Measurements from ENCODE around the gene KRT15. TPM values are rescaled to one million over a fixed set of nuclear protein-coding genes. Genes with fewer than 3 reads are reported as not detected.
A peak's percentile ranks its signal among the peaks of the same experiment; 100 is the strongest.

KRT15 gene
- total and polyA plus RNA-seq, 2 of the 4 experiments (the other 2 are of a cell fraction): 2.9 to 5.3 TPM

GRCh38 chr17:41563607-41564170, 45.0 kb upstream of the KRT15 start:
- H3K4me1 ChIP-seq (ENCODE audit: control insufficient read depth, insufficient read depth, low read length): no peaks in the 10 kb centered on the region
- no peak overlapping the region for H4K91ac ChIP-seq (ENCODE audit: insufficient read depth, low read depth, low read length)
- no peak overlapping the region for H2BK120ac ChIP-seq (ENCODE audit: low read depth, low read length)
- in situ Hi-C loops (cut with MboI; ENCODE audit: low sequenced_read_pairs) (no loop called here), dilution Hi-C loops (cut with HindIII; ENCODE audit: low sequenced_read_pairs, unreplicated experiment) (no loop called here), intact Hi-C loops (cut with micrococcal nuclease) (no loop called here)
- H2AFZ ChIP-seq (replicated peaks; ENCODE audit: low read length, poor library complexity): no peak overlapping the region
- no TSS peak for BruUV-seq (replicated peaks)
- ChIA-PET CTCF (interaction anchor here (2.0 kb wide), 1 partner anchor 15 kb away, joined by 8 read pairs; no protein-coding TSS in a partner anchor), POLR2A (ENCODE audit: unreplicated experiment) (no interaction called here)
- H4K5ac ChIP-seq (ENCODE audit: low read depth, low read length): no peak overlapping the region
- H4K20me1 ChIP-seq (ENCODE audit: insufficient read depth, low read length): no peaks in the 10 kb centered on the region
- no peak overlapping the region for H3K9ac ChIP-seq (ENCODE audit: low read depth, low read length)
- 0 out of 2 replicates have a peak, but pooled peaks cover 1% of the 10 kb centered on the region for H3K9me3 ChIP-seq (ENCODE audit: control insufficient read depth, insufficient read depth, low read length)
- no peak overlapping the region for H2BK5ac ChIP-seq (ENCODE audit: low read depth, low read length, poor library complexity, severe bottlenecking)
- no peak overlapping the region for H3K4me2 ChIP-seq (ENCODE audit: low read depth, low read length)
- no peaks in the 10 kb centered on the region for H3K36me3 ChIP-seq (ENCODE audit: control insufficient read depth, insufficient read depth, low read length)
- H3K27me3 ChIP-seq (ENCODE audit: control insufficient read depth, insufficient read depth, low read length): peaks cover 67% of the 10 kb centered on the region
- 14% methylated on average over 2 of the region's 3 CpGs; no CpG with 5 or more reads in 1 of the 2 experiments for whole genome bisulfite sequencing, 2 experiments (ENCODE audit: extremely low coverage in 2 of 2, insufficient read length in 1 of 2)
- H3K18ac ChIP-seq (ENCODE audit: low read depth, low read length): no peak overlapping the region
- H2AK9ac ChIP-seq (replicated peaks; ENCODE audit: low read depth, low read length, poor library complexity): no peak overlapping the region
- no peak overlapping the region for H2AK5ac ChIP-seq (ENCODE audit: low read depth, low read length)
- ATAC-seq (ENCODE audit: low read depth) (no peak), DNase-seq (no peak)
- H3K56ac ChIP-seq (ENCODE audit: extremely low read depth, insufficient read depth, low read length): no peak overlapping the region
- H3K4me3 ChIP-seq (ENCODE audit: insufficient read depth, low read depth, low read length): no peak overlapping the region
- no peak overlapping the region for H3K14ac ChIP-seq (replicated peaks; ENCODE audit: low read depth, low read length)
- no peak overlapping the region for H3K27ac ChIP-seq (ENCODE audit: insufficient read depth, low read length)
- H3K23ac ChIP-seq (ENCODE audit: low read depth, low read length): no peak overlapping the region
- no peak overlapping the region for H4K8ac ChIP-seq (ENCODE audit: low read depth in 2 of 2, low read length in 2 of 2)
- H2BK20ac ChIP-seq (ENCODE audit: low read depth, low read length): no peak overlapping the region
- TF ChIP-seq MAFK (IDR thresholded peaks at IDR 0.05; ENCODE audit: low read depth, low read length) (peak; percentile 45), CHD1 (IDR thresholded peaks at IDR 0.05; ENCODE audit: low read depth, low read length) (no peak), CEBPB (IDR thresholded peaks at IDR 0.05; ENCODE audit: low read depth, low read length) (no peak)
- H3K4ac ChIP-seq (ENCODE audit: low read depth, low read length): no peak overlapping the region
- H2BK15ac ChIP-seq (ENCODE audit: low read depth, low read length): no peak overlapping the region
- no peaks in the 10 kb centered on the region for H3K79me1 ChIP-seq (ENCODE audit: low read depth in 1 of 2, low read length in 2 of 2)
- no peaks in the 10 kb centered on the region; the same call in 1 of the 2 replicates for H3K9me1 ChIP-seq (ENCODE audit: insufficient read depth, low read length)
